ENCODE measurements around the gene CCDC57.

- TF ChIP-seq, protein P1, sequence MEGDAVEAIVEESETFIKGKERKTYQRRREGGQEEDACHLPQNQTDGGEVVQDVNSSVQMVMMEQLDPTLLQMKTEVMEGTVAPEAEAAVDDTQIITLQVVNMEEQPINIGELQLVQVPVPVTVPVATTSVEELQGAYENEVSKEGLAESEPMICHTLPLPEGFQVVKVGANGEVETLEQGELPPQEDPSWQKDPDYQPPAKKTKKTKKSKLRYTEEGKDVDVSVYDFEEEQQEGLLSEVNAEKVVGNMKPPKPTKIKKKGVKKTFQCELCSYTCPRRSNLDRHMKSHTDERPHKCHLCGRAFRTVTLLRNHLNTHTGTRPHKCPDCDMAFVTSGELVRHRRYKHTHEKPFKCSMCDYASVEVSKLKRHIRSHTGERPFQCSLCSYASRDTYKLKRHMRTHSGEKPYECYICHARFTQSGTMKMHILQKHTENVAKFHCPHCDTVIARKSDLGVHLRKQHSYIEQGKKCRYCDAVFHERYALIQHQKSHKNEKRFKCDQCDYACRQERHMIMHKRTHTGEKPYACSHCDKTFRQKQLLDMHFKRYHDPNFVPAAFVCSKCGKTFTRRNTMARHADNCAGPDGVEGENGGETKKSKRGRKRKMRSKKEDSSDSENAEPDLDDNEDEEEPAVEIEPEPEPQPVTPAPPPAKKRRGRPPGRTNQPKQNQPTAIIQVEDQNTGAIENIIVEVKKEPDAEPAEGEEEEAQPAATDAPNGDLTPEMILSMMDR (conservative IDR thresholded peaks at IDR 0.05; ENCODE audit: low read depth, low read length), result no peak
- TF ChIP-seq, protein P2, sequence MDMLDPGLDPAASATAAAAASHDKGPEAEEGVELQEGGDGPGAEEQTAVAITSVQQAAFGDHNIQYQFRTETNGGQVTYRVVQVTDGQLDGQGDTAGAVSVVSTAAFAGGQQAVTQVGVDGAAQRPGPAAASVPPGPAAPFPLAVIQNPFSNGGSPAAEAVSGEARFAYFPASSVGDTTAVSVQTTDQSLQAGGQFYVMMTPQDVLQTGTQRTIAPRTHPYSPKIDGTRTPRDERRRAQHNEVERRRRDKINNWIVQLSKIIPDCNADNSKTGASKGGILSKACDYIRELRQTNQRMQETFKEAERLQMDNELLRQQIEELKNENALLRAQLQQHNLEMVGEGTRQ (IDR thresholded peaks at IDR 0.05; ENCODE audit: low read depth, low read length), result no peak
- TF ChIP-seq MXI1 (IDR thresholded peaks at IDR 0.05; ENCODE audit: borderline replicate concordance, low read depth, low read length) (no peak), POLR2A (IDR thresholded peaks at IDR 0.05; ENCODE audit: low read depth, low read length) (no peak), CEBPB (IDR thresholded peaks at IDR 0.05; ENCODE audit: low read depth, low read length) (no peak)
Measured at GRCh38 chr17:82054351-82055022, 158.2 kb downstream of the CCDC57 start.

Data from IMR-90 (cell line).